ENCODE measurements around the gene RNF114.
"Not testable (repeated sequence)": the region's sequence is repeated elsewhere in the genome, so short reads cannot be mapped to it uniquely, and the experiment has no call there.

The RNF114 gene, protein sequence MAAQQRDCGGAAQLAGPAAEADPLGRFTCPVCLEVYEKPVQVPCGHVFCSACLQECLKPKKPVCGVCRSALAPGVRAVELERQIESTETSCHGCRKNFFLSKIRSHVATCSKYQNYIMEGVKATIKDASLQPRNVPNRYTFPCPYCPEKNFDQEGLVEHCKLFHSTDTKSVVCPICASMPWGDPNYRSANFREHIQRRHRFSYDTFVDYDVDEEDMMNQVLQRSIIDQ

GRCh38 chr20:49936153-49937026 is at the start of gene RNF114:
TSS of gene RNF114 (plus strand) at chr20:49936397. CDS start at chr20:49936413, 16 bp downstream.
- peak within 1 kb of the TSS; percentile 79 for H3K4me3 ChIP-seq (ENCODE audit: low read depth, low read length)

DNA sequence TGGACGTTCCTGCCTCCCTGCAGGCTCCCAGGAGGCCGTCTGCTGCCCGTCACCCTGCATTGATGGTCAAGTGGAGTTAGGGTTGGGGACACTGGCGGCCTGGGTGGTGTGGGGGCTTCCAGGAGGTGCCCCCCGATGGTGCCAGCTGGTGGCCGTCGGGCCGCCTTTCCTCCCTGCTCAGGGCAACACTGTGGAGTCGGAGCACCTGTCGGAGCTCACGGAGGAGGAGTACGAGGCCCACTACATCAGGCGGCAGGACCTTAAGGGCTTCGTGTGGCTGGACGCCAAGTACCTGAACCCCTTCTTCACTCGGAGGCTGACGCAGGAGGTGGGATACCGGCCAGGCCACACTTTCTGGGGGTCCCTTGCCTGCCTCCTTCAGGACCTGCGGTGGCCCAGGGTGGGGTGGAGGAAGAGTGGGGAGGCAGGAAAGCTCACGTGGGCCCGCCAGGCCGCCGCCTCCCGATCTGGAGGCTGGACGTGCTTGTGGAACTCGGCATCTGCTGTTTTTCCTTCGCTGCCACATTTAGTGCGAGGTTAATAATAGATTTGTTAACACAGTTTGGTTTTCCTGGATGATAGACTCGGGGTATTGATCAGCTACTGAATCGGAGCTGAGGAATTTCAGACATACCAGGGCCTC is 49.5 kb upstream of the RNF114 start:
- no peak overlapping the region for H3K4me3 ChIP-seq (ENCODE audit: low read depth, low read length)

- no peak overlapping the region for H3K4me3 ChIP-seq (ENCODE audit: low read depth, low read length)
Measured at GRCh38 chr20:49887251-49888211, 48.7 kb upstream of the RNF114 start.

DNA sequence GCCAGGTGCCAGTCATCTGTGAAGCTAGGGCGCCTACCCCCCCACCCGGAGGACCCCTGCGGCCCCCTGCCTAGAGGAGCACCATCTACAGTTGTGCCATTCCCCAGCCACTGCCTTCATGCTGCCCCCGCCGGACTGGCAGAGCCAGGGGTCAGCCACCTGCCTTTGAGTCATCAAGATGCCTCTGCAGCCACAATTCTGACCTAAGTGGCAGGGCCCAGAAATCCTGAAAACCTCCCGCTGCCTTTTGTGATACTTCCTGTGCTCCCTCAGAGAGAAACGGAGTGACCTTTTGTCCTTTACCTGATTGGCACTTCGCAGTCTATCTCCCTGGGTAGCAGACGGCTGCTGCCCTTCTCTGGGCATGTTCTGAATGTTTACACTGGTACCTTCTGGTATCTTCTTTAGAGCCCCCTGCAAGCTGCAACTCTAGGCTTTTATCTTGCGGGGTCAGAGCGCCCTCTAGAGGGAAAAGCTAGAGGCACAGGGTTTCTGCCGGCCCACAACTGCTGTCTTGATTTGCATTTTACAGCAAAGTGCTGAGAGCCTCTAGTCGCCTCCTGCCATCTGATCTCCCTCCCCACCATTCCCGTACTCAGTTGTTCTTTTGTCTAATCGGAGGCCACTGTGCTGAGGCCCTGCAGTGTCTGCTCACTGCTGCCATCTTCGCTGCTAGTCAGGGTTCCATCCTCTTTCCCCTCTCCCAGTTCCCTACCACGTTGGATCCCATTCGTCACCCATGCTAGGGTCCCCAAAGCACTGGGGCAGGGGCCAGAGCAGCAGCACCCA is 47.8 kb upstream of the RNF114 start:
- no peak overlapping the region for H3K4me3 ChIP-seq (ENCODE audit: low read depth, low read length)

- no peak overlapping the region for H3K4me3 ChIP-seq (ENCODE audit: low read depth, low read length)
Measured at GRCh38 chr20:49889001-49889934, 46.9 kb upstream of the RNF114 start.

- no peak overlapping the region for H3K4me3 ChIP-seq (ENCODE audit: low read depth, low read length)
Measured at GRCh38 chr20:49889935-49890333, 46.3 kb upstream of the RNF114 start.

DNA sequence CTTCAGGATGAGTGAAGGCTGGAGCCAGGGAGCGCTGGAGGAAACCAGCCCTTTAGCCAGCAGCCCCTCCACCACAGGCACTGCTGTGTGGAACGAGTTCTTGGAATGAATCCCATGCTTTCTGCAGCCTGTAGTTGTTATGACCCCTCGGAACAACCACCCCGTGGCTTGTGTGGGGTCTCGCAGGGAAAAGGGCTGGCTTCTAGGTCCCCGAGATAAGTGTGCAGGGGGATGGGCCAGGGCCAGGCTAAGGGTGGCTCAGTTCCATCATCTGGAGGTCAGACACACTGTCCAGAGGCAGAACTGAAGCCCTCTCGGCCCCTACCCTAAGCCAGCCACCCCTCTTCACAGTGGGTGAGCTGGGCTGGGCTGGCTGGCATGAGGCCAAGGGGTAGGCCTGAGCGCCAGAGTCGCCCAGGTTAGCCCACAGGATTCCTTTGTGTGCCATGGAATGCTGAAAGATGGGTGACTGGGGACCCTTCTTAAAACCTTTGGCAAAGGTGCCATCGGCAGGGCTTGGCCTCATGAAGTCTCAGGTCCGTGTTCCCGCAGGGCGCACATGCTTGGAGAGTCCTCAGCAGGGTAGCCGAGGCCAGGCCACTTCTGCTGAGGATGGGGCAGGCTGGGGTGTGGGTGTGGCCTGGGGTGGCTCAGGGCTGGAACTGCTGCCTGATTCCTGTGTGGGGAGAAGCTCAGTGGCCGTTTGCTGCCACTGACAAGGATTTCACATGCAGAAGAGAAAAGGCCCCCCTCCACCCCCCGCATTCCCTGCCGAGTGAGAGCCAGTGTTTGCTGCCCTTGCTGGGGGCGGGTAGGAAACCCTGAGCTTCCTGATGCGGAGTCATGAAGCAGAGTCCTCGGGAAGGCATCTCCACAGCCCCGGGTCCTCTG is 45.5 kb upstream of the RNF114 start:
- H3K4me3 ChIP-seq (ENCODE audit: low read depth, low read length): no peak overlapping the region

- H3K4me3 ChIP-seq (ENCODE audit: low read depth, low read length): no peak overlapping the region
Measured at GRCh38 chr20:49891476-49892110, 44.6 kb upstream of the RNF114 start.

GRCh38 chr20:49892260-49892659 is 43.9 kb upstream of the RNF114 start:
- no peak overlapping the region for H3K4me3 ChIP-seq (ENCODE audit: low read depth, low read length)

GRCh38 chr20:49892817-49893216 is 43.4 kb upstream of the RNF114 start:
- H3K4me3 ChIP-seq (ENCODE audit: low read depth, low read length): no peak overlapping the region

GRCh38 chr20:49893242-49894072 is 42.7 kb upstream of the RNF114 start:
- no peak overlapping the region for H3K4me3 ChIP-seq (ENCODE audit: low read depth, low read length)

DNA sequence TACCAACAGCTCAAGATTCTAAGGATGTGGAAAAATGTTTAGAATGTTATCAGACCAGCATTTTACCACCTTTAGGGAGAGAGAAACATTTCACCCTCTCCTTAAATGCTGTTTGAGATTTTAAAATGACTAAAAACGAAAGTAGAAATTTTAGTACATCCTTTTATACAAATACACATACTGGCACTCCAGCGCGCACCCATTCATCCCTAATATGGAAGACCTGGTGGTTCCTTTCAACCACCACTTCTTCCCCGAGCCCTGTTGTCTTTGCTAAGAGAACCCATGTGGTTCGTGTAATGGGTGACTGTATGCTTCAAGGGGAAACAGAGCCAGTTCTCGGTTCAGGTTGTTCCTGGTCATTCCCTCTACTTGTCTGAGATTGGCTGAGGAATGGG is 42.1 kb upstream of the RNF114 start:
- no peak overlapping the region for H3K4me3 ChIP-seq (ENCODE audit: low read depth, low read length)

GRCh38 chr20:49895474-49896093 is 40.6 kb upstream of the RNF114 start:
- H3K4me3 ChIP-seq (ENCODE audit: low read depth, low read length): not testable (repeated sequence)

- H3K4me3 ChIP-seq (ENCODE audit: low read depth, low read length): no peak overlapping the region
Measured at GRCh38 chr20:49896204-49896603, 40.0 kb upstream of the RNF114 start.

DNA sequence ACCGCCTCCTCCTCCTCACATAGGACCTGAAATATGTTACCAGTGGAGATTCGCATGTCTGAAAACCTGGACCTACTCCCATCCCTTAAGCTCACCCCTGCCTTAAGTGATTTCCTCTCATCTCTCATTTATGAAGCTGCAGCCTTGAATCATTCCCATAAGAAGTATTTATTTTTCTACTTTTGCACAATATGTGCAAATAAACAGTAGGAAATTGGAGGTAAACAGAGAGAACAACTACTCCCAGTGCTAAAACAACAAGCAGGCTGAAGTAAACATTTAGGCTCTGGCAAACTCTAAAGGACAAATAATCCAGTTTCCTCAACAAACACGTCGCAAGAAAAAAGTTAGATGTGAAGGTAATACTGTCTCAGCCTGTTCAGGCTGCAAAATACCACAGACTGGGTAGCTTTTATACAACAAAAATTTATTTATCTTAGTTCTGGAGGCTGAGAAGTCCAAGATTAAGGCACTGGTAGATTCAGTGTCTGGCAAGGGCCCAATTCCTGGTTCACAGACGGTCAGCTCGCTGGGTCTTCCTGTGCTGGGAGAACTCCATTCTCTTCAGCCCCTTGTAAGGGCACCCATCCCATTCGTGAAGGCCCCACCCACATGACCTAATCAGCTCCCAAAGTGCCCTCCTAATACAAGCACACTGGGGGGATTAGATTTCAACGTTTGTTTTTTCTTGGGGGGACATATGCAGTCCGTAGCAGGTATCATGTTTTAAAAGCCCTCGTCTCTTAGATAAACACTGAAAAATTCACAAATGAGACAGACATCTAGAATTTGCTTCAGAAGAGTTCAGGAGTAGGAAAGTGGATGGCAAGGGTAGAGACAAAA is 36.4 kb upstream of the RNF114 start:
- H3K4me3 ChIP-seq (ENCODE audit: low read depth, low read length): no peak overlapping the region

Data from iPS-11a (cell line).